ENCODE data around the gene TNNT3.

DNA sequence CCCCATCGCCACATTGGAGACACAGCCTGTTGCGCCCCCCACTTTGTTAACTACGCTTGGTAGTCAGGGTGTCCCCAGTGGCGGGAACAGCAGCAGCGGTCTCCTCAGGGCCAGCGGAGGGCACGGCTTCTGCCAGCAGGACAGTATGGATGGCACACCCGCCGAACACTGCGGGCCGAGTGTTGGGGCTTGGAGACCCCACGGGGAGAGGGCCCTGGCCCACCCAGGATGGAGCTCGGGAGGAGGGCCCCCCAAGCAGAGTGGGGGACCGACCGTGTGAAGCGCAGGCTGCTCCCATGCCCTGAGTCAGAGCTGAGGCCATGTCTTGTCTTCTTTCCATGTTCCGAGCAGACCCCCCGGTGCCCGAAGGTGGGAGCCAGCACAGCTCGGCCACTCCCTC, 45.5 kb downstream of the TNNT3 start:
- TF ChIP-seq, protein P1, sequence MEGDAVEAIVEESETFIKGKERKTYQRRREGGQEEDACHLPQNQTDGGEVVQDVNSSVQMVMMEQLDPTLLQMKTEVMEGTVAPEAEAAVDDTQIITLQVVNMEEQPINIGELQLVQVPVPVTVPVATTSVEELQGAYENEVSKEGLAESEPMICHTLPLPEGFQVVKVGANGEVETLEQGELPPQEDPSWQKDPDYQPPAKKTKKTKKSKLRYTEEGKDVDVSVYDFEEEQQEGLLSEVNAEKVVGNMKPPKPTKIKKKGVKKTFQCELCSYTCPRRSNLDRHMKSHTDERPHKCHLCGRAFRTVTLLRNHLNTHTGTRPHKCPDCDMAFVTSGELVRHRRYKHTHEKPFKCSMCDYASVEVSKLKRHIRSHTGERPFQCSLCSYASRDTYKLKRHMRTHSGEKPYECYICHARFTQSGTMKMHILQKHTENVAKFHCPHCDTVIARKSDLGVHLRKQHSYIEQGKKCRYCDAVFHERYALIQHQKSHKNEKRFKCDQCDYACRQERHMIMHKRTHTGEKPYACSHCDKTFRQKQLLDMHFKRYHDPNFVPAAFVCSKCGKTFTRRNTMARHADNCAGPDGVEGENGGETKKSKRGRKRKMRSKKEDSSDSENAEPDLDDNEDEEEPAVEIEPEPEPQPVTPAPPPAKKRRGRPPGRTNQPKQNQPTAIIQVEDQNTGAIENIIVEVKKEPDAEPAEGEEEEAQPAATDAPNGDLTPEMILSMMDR (IDR thresholded peaks at IDR 0.05), result no peak
- TF ChIP-seq POLR2A (IDR thresholded peaks at IDR 0.05), result no peak

Data from body of pancreas (tissue), 4 donors.